GOT3 (cell line): ENCODE data around the gene CEP162.
"Not testable (repeated sequence)": the region's sequence is repeated elsewhere in the genome, so short reads cannot be mapped to it uniquely, and the experiment has no call there.

Source experiments
- DNase-seq: peaks from one replicate; lab custom pipeline; 2025; ENCODE audit warnings: mixed read lengths; lab: John Stamatoyannopoulos, UW

Gene CEP162

GRCh38 chr6:84224251-84224650 lies 3.2 kb downstream of the CEP162 start:
- no peak for DNase-seq

GRCh38 chr6:84223608-84224007 lies 3.8 kb downstream of the CEP162 start:
- DNase-seq, result not testable (repeated sequence)

DNA sequence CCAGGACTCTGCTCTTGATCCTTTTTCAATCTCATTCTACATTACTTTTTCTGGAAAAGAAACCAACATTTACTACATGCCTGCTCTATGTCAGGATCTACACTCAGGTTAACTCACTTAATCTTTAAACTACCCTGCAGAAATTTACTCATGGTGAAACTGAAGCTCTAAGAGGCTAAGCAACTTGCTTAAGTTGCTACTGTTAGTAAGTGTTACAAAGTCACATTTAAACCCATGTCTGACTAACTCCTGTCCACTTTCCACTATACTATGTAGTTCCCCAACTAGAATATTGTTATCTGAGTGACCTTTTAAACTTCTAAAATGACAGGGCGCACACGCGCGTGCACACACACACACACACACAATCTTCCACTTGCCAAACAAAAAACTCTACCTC lies 5.0 kb downstream of the CEP162 start:
- DNase-seq, result no peak

DNA sequence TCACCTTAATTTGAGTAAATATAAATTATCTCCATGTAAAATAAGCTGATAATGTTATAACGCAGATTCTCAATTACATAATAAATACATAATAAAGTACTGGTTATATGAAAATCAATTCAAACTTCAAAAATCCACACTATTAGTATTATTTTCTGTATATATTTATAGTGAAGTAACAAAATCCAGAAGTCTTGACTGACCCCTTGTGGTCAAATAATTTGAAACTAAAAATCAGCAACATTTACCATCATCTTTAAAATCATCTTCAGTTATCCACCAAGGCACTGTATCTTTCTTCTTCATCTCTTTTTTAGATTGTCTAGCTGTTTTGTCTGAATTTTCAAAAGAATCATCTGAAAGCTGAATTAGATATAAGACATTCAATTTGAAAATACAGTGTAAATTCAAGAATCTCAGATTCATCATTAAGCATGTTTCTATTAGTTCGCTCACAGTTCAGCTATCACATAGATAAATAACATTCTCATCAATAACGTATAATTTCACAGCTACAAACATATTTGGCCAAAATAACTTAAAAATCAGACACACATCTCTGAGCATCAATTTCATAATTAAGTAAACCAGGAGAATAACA lies 6.5 kb downstream of the CEP162 start:
- no peak for DNase-seq

DNA sequence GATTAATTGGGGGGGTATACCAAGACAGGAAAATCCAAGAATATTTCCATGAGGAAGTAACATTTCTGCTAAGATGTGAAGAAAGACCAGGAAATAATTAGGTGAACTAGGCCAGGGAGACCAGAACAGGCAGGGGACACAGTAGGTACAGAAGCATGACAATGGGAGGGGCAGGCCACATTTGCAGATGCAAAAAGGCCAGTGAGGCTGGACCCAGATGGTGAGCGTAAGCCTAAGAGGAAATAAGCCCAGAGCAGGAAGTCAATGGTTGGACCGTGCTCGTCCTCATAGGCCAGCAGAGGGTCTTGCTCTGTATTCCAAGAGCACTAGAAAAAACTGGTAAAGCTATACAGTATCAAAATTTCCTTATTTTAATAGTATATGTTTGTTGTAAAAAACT lies 9.4 kb downstream of the CEP162 start:
- no peak for DNase-seq

DNA sequence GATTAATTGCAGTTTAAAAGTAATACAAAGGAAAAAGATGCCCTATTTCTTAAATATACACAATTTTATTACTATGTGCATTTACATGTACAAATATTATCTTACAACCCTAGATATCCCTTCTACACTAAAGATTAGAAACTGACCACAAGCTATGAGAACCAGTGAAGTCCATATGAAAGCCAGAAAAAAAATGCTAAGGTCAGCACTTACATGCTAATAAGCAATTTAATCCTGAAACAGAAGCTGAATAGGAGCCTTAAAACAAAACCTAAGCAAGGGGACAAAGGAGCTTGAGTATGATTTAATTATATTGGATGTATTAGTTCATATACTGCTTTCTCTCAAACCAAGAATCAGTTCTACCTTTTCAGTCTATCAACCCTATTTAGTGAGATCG lies 14.2 kb downstream of the CEP162 start:
- no peak for DNase-seq

DNA sequence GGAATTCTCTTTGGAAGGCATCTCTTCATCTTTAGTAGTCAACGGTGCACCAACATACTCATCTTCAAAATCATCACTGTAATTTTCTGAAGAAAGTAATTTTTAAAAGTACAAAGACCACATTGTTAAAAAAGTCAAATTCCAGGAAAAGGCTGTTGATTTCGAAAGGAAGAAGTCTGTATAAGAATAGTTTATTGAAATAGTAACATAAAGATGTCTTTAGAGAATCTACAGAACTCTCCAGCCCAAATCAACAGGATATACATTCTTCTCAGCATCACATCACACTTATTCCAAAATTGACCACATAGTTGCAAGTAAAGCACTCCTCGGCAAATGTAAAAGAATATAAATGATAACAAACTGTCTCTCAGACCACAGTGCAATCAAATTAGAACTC lies 23.4 kb downstream of the CEP162 start:
- no peak for DNase-seq

DNA sequence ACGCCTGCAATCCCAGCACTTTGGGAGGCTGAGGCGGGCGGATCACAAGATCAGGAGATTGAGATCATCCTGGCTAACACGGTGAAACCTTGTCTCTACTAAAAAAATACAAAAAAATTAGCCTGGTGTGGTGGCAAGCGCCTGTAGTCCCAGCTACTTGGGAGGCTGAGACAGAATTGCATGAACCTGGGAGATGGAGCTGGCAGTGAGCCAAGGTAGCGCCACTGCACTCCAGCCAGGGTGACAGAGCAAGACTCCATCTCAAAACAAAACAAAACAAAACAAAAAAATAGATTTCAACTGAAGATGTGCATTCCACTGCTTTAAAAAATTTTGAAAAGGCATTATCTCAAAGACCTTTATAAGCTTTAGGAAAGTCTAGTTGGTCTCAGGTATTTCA lies 27.5 kb downstream of the CEP162 start:
- not testable (repeated sequence) for DNase-seq

DNA sequence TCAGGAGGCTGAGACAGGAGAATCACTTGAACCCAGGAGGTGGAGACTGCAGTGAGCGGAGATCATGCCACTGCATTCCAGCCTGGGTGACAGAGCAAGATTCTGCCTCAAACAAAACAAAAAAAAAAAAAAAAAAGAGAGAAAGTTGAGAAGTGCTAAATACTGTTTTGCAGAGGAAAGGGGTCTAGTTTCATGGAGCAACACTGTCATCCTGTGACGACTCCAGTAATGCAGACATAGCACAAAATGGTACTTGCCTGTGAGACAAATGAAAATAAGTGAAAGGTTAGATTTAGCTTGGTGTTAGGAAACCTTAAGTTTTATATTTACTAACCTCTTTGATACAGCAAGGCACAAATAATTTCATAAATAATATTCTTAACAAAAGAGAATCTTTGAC lies 29.7 kb downstream of the CEP162 start:
- DNase-seq, result no peak

- DNase-seq, result no peak
Observed at GRCh38 chr6:84193114-84193708, 34.2 kb downstream of the CEP162 start.

DNA sequence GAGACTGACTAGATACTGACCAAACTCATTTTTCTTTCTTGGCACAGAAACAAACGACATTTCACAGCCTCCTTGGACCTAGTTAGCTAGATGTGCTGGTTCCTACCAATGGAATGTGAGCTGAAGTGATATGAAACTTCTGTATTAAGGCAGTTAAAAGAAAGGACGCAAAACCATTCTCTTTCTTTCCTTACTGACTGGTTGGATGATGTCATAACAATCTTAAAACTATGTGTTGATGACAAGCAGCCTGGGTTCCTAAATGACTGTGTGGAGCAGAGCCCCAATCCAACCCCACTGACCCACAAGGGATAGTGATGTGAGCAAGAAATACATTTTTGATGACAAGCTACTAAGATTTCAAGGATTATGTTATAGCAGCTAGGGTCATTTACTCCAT lies 35.6 kb downstream of the CEP162 start:
- DNase-seq, result no peak

DNA sequence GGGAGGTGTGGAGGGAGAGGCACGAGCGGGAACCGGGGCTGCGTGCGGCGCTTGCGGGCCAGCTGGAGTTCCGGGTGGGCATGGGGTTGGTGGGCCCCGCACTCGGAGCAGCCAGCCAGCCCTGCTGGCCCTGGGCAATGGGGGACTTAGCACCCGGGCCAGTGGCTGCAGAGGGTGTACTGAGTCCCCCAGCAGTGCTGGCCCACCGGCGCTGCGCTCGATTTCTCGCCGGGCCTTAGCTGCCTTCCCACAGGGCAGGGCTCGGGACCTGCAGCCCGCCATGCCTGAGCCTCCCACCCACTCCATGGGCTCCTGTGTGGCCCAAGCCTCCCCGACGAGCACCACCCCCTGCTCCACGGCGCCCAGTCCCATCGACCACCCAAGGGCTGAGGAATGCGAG lies 38.1 kb downstream of the CEP162 start:
- not testable (repeated sequence) for DNase-seq

DNA sequence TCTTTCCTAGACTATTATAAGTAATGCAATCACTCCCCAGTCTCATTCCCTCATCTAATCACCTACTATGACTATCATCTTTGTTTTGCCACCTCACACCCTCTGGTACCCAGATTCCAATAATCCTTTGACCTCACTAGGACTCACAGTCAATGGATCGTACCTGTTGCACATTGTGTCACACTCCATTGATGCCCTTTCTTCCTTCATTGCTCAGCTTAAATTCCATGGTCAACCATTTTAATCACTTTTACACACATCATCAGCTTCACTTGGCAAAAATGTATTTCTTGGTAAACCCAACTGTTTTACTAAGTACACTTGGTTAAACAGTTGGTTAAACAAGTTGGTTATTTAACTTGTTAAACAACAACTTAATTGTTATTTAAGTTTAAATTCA lies 44.0 kb downstream of the CEP162 start:
- no peak for DNase-seq

GRCh38 chr6:84182001-84182400 lies 45.4 kb downstream of the CEP162 start:
- DNase-seq, result no peak

GRCh38 chr6:84177241-84177640 lies 50.2 kb downstream of the CEP162 start:
- DNase-seq, result no peak

DNA sequence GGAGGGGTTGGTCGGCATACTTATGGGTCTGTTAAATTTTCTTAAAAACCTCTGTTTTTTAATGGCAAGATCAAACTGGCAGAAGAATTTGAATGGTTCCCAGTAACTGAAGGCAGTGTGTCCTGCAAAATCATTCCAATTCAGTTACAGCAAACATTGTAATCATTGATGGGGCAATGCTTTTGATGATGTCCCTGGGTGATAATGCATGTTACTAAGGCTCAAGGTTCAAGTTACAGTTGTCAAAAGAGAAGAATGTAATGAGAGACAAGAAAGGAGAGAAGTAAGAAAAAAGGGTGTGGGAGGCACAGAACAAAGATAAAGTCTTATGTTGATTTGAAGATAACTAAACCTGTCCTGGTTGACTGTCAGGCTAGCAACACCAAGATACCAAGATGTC lies 54.9 kb downstream of the CEP162 start:
- DNase-seq, result no peak

- DNase-seq, result no peak
Observed at GRCh38 chr6:84172080-84172479, 55.4 kb downstream of the CEP162 start.

- DNase-seq, result no peak
Observed at GRCh38 chr6:84167457-84167856, 60.0 kb downstream of the CEP162 start.

GRCh38 chr6:84166395-84166794 lies 61.0 kb downstream of the CEP162 start:
- no peak for DNase-seq

- not testable (repeated sequence) for DNase-seq
Observed at GRCh38 chr6:84164328-84164727, 63.1 kb downstream of the CEP162 start.

GRCh38 chr6:84161190-84161589 lies 66.3 kb downstream of the CEP162 start:
- no peak for DNase-seq

GRCh38 chr6:84156306-84156705 lies 71.1 kb downstream of the CEP162 start:
- DNase-seq, result no peak

DNA sequence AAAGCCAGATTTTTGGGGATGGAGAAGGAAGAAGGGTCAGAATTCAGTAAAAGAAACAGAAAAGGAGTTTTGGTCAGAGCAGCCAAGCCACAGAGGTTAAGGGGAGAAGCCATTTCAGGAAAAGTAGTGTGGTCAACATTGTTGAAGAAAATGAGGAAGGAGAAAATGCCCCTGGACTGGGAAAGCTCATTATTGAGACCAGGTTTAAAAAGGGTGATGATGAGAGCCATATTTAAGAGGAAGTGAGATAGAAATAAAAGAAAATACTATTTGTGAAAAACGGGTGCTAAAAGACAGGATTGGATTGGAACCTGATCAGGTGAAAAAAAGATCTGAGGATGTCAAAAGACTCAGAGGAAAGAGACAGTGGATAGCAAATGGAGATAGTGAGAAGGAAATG lies 75.8 kb downstream of the CEP162 start:
- DNase-seq, result no peak

DNA sequence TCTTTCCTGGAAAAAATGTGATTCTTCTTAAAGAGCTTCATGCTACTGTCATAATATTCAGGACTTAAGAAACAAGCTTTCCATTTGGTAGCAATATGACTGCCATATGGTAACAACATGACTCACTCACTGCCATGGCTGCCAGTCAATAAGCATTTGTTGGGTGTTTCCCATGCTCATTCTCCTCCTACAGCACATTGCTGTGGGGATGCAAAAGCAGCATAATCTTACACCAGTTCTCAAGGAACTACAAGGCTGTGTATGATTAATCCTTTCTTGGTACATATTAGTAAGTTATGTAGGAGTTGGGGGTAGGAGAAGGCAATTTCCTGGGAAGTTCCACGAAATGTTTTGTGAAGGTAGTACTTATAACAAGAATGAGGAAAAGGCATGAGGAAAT lies 76.7 kb downstream of the CEP162 start:
- no peak for DNase-seq
